ENCODE measurements around the gene GRB2. TPM values are rescaled to one million over a fixed set of nuclear protein-coding genes. Genes with fewer than 3 reads are reported as not detected.
A peak's percentile ranks its signal among the peaks of the same experiment; 100 is the strongest.

The GRB2 gene
- total and polyA plus RNA-seq, 12 donors = 36.0 to 374 (median 114) TPM

- Histone ChIP-seq H3K4me3 (no peak overlapping the region), H3K27me3 (no peaks in the 10 kb centered on the region), H3K4me1 (replicated peaks in 1 of 2) (peaks cover 7 to 47% of the 10 kb centered on the region in 2 donors), H3K9me3 (replicated peaks in 1 of 3) (no peaks in the 10 kb centered on the region), H3K27ac (no peak overlapping the region), H3K36me3 (replicated peaks in 1 of 2) (no peaks in the 10 kb centered on the region)
- TF ChIP-seq POLR2A (IDR thresholded peaks at IDR 0.05) (no peak), CTCF (IDR thresholded peaks at IDR 0.05) (no peak)
- intact Hi-C loops (cut with DNase I) = no loop called here
- DNase-seq = no peak
- WGBS, 4 donors = 90 to 94% (median 91%) methylated on average over 3 of the region's 3 CpGs
Measured at GRCh38 chr17:75339971-75340370, 65.5 kb downstream of the GRB2 start.

- Histone ChIP-seq H3K36me3 (replicated peaks in 1 of 2) (no peaks in the 10 kb centered on the region), H3K4me3 (no peak overlapping the region), H3K4me1 (replicated peaks in 1 of 2) (peaks cover 0 to 34% of the 10 kb centered on the region in 2 donors), H3K27ac (peak overlapping the region in 1 of 5 donors; percentile 36), H3K9me3 (replicated peaks in 1 of 3) (no peaks in the 10 kb centered on the region), H3K27me3 (no peaks in the 10 kb centered on the region)
- 64 to 84% (median 67%) methylated on average over 6 of the region's 6 CpGs for WGBS, 4 donors
- no peak for DNase-seq
- TF ChIP-seq CTCF (IDR thresholded peaks at IDR 0.05) = no peak
- TF ChIP-seq POLR2A (IDR thresholded peaks at IDR 0.05) = no peak
- intact Hi-C loops (cut with DNase I) = no loop called here
Measured at GRCh38 chr17:75338335-75338734, 67.1 kb downstream of the GRB2 start.

GRCh38 chr17:75335315-75335714 is 70.2 kb downstream of the GRB2 start:
- H3K27ac ChIP-seq = no peak overlapping the region
- no peaks in the 10 kb centered on the region for H3K36me3 ChIP-seq (replicated peaks in 1 of 2)
- no peaks in the 10 kb centered on the region for H3K9me3 ChIP-seq (replicated peaks in 1 of 3)
- no peak overlapping the region for H3K4me3 ChIP-seq
- H3K4me1 ChIP-seq (replicated peaks in 1 of 2) = peaks cover 8 to 26% of the 10 kb centered on the region in 2 donors
- intact Hi-C loops (cut with DNase I) = no loop called here
- TF ChIP-seq CTCF (IDR thresholded peaks at IDR 0.05) (no peak), POLR2A (IDR thresholded peaks at IDR 0.05) (no peak)
- WGBS, 4 donors = 73 to 84% (median 79%) methylated on average over 3 of the region's 3 CpGs
- H3K27me3 ChIP-seq = no peaks in the 10 kb centered on the region
- no peak for DNase-seq

- no peaks in the 10 kb centered on the region for H3K27me3 ChIP-seq
- DNase-seq = no peak
- H3K4me1 ChIP-seq (replicated peaks in 1 of 2) = peaks cover 8 to 20% of the 10 kb centered on the region in 2 donors
- 95 to 100% (median 99%) methylated on average over 3 of the region's 3 CpGs for WGBS, 4 donors
- no peak overlapping the region for H3K4me3 ChIP-seq
- H3K27ac ChIP-seq = no peak overlapping the region
- no peaks in the 10 kb centered on the region for H3K36me3 ChIP-seq (replicated peaks in 1 of 2)
- TF ChIP-seq CTCF (IDR thresholded peaks at IDR 0.05) = no peak
- no peak for TF ChIP-seq POLR2A (IDR thresholded peaks at IDR 0.05)
- H3K9me3 ChIP-seq (replicated peaks in 1 of 3) = no peaks in the 10 kb centered on the region
- intact Hi-C loops (cut with DNase I) = no loop called here
Measured at GRCh38 chr17:75334723-75335122, 70.8 kb downstream of the GRB2 start.
